Measurements from ENCODE around the gene KRTAP19-5. TPM values are rescaled to one million over a fixed set of nuclear protein-coding genes. Genes with fewer than 3 reads are reported as not detected.

KRTAP19-5 gene
- not detected in 2 replicates for total RNA-seq (2012; rRNA removed)
- not detected in 2 replicates for polyA plus RNA-seq (2012; rRNA removed)
- not detected in 2 replicates for polyA plus RNA-seq (2012; cell fraction: cytosol; rRNA removed)
- not detected in 2 replicates for polyA plus RNA-seq (2012; cell fraction: nucleus; rRNA removed; ENCODE audit: low replicate concordance)
- Bru-seq, nascent RNA: not detected
- not detected for BruChase-seq, experiment 1, labeled RNA remaining after a 6-hour chase
- BruChase-seq, experiment 2, labeled RNA remaining after a 2-hour chase: not detected
- long read RNA-seq: 0 reads

DNA sequence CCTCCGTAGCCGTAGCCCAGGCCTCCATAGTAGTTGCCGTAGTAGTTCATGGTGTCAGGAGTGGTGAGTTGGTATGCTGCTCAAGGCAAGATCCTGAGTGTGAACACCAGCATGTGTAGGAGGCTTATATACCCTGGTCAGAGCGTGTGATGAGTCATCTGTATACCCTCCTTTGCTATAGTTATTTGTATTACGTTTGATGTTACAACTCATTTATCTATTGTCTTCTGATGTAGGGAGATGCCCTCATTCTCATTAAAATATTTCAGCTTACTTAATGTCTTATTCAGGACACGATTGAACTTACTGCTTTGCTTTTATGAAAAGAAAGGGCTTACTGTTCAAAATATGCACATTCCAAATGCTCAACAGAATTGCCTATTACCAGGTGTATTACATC lies at the start of gene KRTAP19-5:
KRTAP19-5 (minus strand) TSS at position 101 of the 400 bp plus-strand sequence; CDS start at position 50, 51 bp downstream.
- Histone ChIP-seq H3K36me3 (ENCODE audit: control insufficient read depth, insufficient read depth, low read length) (no peaks in the 10 kb centered on the region), H3K27ac (ENCODE audit: insufficient read depth, low read length) (no peak within 1 kb of the TSS), H2AFZ (replicated peaks; ENCODE audit: low read length, poor library complexity) (no peak within 1 kb of the TSS), H4K20me1 (ENCODE audit: insufficient read depth, low read length) (no peaks in the 10 kb centered on the region), H3K79me1 (ENCODE audit: low read depth in 1 of 2, low read length in 2 of 2) (no peaks in the 10 kb centered on the region), H3K27me3 (ENCODE audit: control insufficient read depth, insufficient read depth, low read length) (no peaks in the 10 kb centered on the region), H4K5ac (ENCODE audit: low read depth, low read length) (no peak within 1 kb of the TSS), H3K4ac (ENCODE audit: low read depth, low read length) (no peak within 1 kb of the TSS), H3K18ac (ENCODE audit: low read depth, low read length) (no peak within 1 kb of the TSS), H3K4me2 (ENCODE audit: low read depth, low read length) (no peak within 1 kb of the TSS), H3K4me1 (ENCODE audit: control insufficient read depth, insufficient read depth, low read length) (no peaks in the 10 kb centered on the region), H4K91ac (ENCODE audit: insufficient read depth, low read depth, low read length) (no peak within 1 kb of the TSS), H3K9ac (ENCODE audit: low read depth, low read length) (no peak within 1 kb of the TSS), H2AK9ac (replicated peaks; ENCODE audit: low read depth, low read length, poor library complexity) (no peak within 1 kb of the TSS), H2BK5ac (ENCODE audit: low read depth, low read length, poor library complexity, severe bottlenecking) (no peak within 1 kb of the TSS), H3K56ac (ENCODE audit: extremely low read depth, insufficient read depth, low read length) (no peak within 1 kb of the TSS), H3K9me3 (ENCODE audit: control insufficient read depth, insufficient read depth, low read length) (peaks cover 3% of the 10 kb centered on the region; the same call in 1 of the 2 replicates), H3K9me1 (ENCODE audit: insufficient read depth, low read length) (no peaks in the 10 kb centered on the region), H3K14ac (replicated peaks; ENCODE audit: low read depth, low read length) (no peak within 1 kb of the TSS), H4K8ac (ENCODE audit: low read depth in 2 of 2, low read length in 2 of 2) (no peak within 1 kb of the TSS), H2BK120ac (ENCODE audit: low read depth, low read length) (no peak within 1 kb of the TSS), H3K4me3 (ENCODE audit: insufficient read depth, low read depth, low read length) (no peak within 1 kb of the TSS), H2BK15ac (ENCODE audit: low read depth, low read length) (no peak within 1 kb of the TSS), H2BK20ac (ENCODE audit: low read depth, low read length) (no peak within 1 kb of the TSS), H3K23ac (ENCODE audit: low read depth, low read length) (no peak within 1 kb of the TSS), H2AK5ac (ENCODE audit: low read depth, low read length) (no peak within 1 kb of the TSS)
- BruUV-seq (replicated peaks): no TSS peak
- DNase-seq (no peak), ATAC-seq (ENCODE audit: low read depth) (no peak)
- in situ Hi-C loops (cut with MboI; ENCODE audit: low sequenced_read_pairs) (no loop called here), intact Hi-C loops (cut with micrococcal nuclease) (no loop called here), dilution Hi-C loops (cut with HindIII; ENCODE audit: low sequenced_read_pairs, unreplicated experiment) (no loop called here)
- CTCF ChIA-PET: no interaction called here
- POLR2A ChIA-PET (ENCODE audit: unreplicated experiment): no interaction called here
- WGBS, 2 experiments (ENCODE audit: extremely low coverage in 2 of 2, insufficient read length in 1 of 2): 100% methylated on average over 1 of the region's 6 CpGs; no CpG with 5 or more reads in 1 of the 2 experiments
- TF ChIP-seq RAD21 (IDR thresholded peaks at IDR 0.05; ENCODE audit: low read length): no peak
- TF ChIP-seq USF2 (IDR thresholded peaks at IDR 0.05; ENCODE audit: low read depth, low read length): no peak
- TF ChIP-seq, protein P1, sequence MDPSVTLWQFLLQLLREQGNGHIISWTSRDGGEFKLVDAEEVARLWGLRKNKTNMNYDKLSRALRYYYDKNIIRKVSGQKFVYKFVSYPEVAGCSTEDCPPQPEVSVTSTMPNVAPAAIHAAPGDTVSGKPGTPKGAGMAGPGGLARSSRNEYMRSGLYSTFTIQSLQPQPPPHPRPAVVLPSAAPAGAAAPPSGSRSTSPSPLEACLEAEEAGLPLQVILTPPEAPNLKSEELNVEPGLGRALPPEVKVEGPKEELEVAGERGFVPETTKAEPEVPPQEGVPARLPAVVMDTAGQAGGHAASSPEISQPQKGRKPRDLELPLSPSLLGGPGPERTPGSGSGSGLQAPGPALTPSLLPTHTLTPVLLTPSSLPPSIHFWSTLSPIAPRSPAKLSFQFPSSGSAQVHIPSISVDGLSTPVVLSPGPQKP (IDR thresholded peaks at IDR 0.05; ENCODE audit: borderline replicate concordance, low read depth, low read length): no peak
- TF ChIP-seq MAFK (IDR thresholded peaks at IDR 0.05; ENCODE audit: low read depth, low read length): no peak
- no peak for TF ChIP-seq BHLHE40 (IDR thresholded peaks at IDR 0.05; ENCODE audit: low read depth, low read length)
- no peak for TF ChIP-seq CEBPB (IDR thresholded peaks at IDR 0.05; ENCODE audit: low read depth, low read length)
- no peak for TF ChIP-seq RCOR1 (IDR thresholded peaks at IDR 0.05; ENCODE audit: insufficient replicate concordance, low read length)
- TF ChIP-seq, protein P2, sequence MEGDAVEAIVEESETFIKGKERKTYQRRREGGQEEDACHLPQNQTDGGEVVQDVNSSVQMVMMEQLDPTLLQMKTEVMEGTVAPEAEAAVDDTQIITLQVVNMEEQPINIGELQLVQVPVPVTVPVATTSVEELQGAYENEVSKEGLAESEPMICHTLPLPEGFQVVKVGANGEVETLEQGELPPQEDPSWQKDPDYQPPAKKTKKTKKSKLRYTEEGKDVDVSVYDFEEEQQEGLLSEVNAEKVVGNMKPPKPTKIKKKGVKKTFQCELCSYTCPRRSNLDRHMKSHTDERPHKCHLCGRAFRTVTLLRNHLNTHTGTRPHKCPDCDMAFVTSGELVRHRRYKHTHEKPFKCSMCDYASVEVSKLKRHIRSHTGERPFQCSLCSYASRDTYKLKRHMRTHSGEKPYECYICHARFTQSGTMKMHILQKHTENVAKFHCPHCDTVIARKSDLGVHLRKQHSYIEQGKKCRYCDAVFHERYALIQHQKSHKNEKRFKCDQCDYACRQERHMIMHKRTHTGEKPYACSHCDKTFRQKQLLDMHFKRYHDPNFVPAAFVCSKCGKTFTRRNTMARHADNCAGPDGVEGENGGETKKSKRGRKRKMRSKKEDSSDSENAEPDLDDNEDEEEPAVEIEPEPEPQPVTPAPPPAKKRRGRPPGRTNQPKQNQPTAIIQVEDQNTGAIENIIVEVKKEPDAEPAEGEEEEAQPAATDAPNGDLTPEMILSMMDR (conservative IDR thresholded peaks at IDR 0.05; ENCODE audit: low read depth, low read length): no peak
- TF ChIP-seq CHD1 (IDR thresholded peaks at IDR 0.05; ENCODE audit: low read depth, low read length): no peak
- TF ChIP-seq NFE2L2 (IDR thresholded peaks at IDR 0.05; ENCODE audit: low read depth, low read length): no peak
- TF ChIP-seq RFX5 (IDR thresholded peaks at IDR 0.05; ENCODE audit: low read depth, low read length): no peak

Measured in IMR-90 (cell line).